ENCODE measurements around the gene GALNT3.

GALNT3 gene

DNA sequence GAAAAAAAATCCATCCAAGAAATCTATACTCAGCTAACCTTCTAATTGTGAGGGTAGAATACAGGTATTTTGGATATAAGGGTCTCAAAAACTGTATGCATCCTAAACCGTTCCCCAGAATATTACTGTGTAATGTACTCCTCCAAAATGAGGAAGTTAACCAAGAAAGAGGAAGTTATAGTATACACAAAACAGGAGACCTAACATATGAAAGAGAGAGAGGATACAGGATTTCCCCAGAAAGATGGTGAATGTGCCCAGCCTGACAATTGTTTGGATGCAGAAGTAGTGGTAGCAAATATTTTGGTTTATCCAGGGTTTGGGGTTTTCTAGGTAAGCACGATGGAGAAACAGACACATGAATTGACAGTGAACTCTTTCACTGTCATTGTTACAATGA, 50.6 kb downstream of the GALNT3 start:
- no peak for DNase-seq (ENCODE audit: low read depth in 2 of 2)

- no peak for DNase-seq (ENCODE audit: low read depth in 2 of 2)
These were observed 68.6 kb downstream of the GALNT3 start for GRCh38 chr2:165725421-165725820.

DNA sequence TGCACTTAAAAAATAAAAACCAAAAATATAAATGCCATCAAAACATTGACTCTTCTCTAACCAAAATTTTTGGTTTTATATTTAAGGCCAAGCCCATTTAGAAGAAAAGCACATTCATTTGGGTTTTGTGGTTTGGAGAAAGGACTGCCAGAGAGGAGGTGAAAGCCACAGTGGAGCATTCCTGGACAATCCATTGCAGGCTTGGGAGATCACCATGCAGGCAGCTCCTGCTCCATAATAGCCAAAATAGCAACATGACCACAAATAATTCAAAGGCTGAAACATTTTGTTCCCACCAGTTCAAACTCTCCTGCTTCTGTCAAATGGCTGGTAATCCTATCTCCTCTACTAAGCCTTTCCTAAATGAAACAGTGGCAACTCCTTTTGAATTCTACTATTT, 73.5 kb downstream of the GALNT3 start:
- no peak for DNase-seq (ENCODE audit: low read depth in 2 of 2)

DNA sequence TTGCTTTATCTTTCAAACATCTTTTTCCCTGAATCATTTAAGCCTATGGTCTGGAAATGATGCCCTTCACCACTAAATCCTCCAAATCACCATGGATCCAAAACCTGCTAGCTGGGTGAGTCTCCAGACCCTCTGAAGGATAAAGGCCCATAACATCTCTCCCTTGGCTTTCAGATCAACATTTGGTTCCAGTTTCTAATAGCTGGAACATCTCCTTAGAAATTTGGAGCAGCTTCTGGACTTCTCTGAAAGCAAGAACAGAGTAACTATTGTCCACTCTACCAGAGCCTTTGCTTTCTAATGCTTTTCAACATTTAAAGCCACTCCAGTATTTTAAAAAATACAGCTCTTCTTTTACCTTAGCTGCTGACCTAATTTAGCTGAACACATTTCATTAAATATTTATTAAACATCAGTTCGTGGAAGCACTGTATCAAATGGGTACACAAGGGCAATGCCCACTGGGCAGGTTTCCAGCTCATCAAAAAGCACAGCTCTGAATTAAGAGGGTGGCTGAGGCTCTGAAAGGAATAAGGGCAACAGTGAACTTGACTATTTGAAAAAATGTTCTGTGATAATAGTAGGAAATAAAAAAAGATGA, 75.3 kb downstream of the GALNT3 start:
- DNase-seq (ENCODE audit: low read depth in 2 of 2) = no peak

GRCh38 chr2:165716091-165716490, 78.0 kb downstream of the GALNT3 start:
- DNase-seq (ENCODE audit: low read depth in 2 of 2) = no peak

GRCh38 chr2:165706960-165707487, 87.0 kb downstream of the GALNT3 start:
- no peak for DNase-seq (ENCODE audit: low read depth in 2 of 2)

DNA sequence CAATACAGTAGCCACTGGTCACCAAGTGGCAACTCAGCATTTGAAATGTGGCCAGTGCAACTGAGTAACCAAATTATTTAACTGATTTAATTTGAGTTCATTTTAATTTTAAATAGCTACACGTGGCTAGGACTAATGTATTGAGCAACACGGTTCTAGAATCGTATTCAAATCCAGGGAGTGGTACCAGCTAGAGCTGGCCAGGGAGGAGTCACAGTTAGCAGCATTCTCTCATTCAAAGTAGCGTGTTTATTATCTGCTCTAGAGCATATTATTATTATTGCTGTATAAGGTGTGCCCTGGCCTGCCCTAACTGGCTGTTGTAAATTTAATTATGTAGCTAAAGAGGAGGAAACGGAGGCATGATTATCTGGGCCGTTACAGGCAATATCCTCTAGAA, 92.9 kb downstream of the GALNT3 start:
- DNase-seq (ENCODE audit: low read depth in 2 of 2) = no peak

DNA sequence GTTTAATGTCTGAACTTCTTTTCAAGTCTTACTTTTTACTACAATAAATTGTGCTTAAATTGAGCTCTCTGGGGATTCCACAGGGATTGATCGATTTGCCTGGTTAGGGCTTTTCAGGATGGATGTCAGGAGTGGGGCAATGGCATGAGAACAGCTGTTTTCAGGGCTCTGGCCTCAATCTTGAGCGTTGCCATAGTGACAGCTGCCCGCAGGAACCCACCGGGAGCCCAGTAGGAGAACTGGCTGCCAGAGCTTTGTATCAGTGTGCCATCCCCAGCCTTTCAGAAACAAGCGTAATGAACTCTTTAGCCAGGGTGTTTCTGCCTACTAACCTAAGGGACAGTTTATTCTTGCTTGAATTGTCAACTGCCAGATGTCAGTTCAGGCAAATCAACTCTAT, 93.5 kb downstream of the GALNT3 start:
- no peak for DNase-seq (ENCODE audit: low read depth in 2 of 2)

DNA sequence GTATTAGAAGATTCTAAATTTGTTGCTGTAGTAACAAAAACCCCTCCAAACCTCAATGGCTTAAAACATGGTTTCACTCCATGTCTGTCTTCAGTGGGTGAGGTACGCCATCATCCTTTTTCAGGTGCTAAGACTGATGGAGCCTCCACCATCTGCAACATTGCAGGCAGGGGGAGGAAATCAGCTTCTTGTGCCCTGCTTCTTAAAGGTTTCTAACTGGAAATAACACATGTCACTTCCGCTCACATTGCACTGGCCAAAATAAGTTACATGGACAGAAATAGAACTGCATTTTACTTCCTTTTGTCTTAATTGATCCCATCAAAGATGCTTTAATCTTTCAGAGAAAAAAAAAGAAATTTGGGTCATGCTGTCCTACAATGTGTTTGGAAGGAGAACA, 94.1 kb downstream of the GALNT3 start:
- no peak for DNase-seq (ENCODE audit: low read depth in 2 of 2)

- DNase-seq (ENCODE audit: low read depth in 2 of 2) = no peak
These were observed 95.6 kb downstream of the GALNT3 start for GRCh38 chr2:165698444-165698884.

GRCh38 chr2:165697748-165698443, 96.2 kb downstream of the GALNT3 start:
- no peak for DNase-seq (ENCODE audit: low read depth in 2 of 2)
